Camera-type eye (tissue), 1 donor: ENCODE measurements around the gene TUSC2. TPM values are rescaled to one million over a fixed set of nuclear protein-coding genes. Genes with fewer than 3 reads are reported as not detected.

Experiments
- total RNA-seq: library from RNA; depleted of rRNA; stranded (reverse); fragments of >200 nt; gene quantifications from one replicate; pipeline ENCODE4 v1.2.3, GENCODE V29; 2014

TUSC2 gene
- total RNA-seq, result 31.8 TPM

GRCh38 chr3:50327943-50328691 is at the start of gene TUSC2:
TSS of gene TUSC2 (minus strand) at chr3:50328223. CDS start at chr3:50328099, 124 bp downstream.

GRCh38 chr3:50358911-50359759 is 31.1 kb upstream of the TUSC2 start, which contains the start of gene TMEM115:
TSS of gene TMEM115 (minus strand) at chr3:50359521. CDS start at chr3:50359063, 458 bp downstream.

GRCh38 chr3:50350527-50351322 is 22.7 kb upstream of the TUSC2 start, which contains the start of the genes CYB561D2 and NPRL2:
TSS of gene CYB561D2 (plus strand) at chr3:50350862. CDS start at chr3:50351434, 572 bp downstream.
TSS of gene NPRL2 (minus strand) at chr3:50350775. CDS start at chr3:50350652, 123 bp downstream.

GRCh38 chr3:50345586-50346234 is 17.7 kb upstream of the TUSC2 start, which contains the start of gene ZMYND10:
TSS of gene ZMYND10 (minus strand) at chr3:50345732. CDS start at chr3:50345579, 153 bp downstream.

GRCh38 chr3:50340448-50341329 is 12.7 kb upstream of the TUSC2 start, which contains the start of gene RASSF1:
TSS of gene RASSF1 (minus strand) at chr3:50340836. CDS start at chr3:50340805, 31 bp downstream.

GRCh38 chr3:50322386-50323091 is 5.5 kb downstream of the TUSC2 start, which contains the start of gene HYAL2:
TSS of gene HYAL2 (minus strand) at chr3:50322745. CDS start at chr3:50320489, 2,256 bp downstream.

GRCh38 chr3:50303013-50303815 is 24.8 kb downstream of the TUSC2 start, which contains the start of gene HYAL1:
TSS of gene HYAL1 (minus strand) at chr3:50303574. CDS start at chr3:50302956, 618 bp downstream.

GRCh38 chr3:50298836-50299637 is 29.0 kb downstream of the TUSC2 start, which contains the start of the genes HYAL3 and NAA80:
TSS of gene HYAL3 (minus strand) at chr3:50299405. CDS start at chr3:50295602, 3,803 bp downstream.
TSS of gene NAA80 (minus strand) at chr3:50299405. CDS start at chr3:50297463, 1,942 bp downstream.

GRCh38 chr3:50292159-50293078 is 35.6 kb downstream of the TUSC2 start, which contains the start of gene IFRD2:
TSS of gene IFRD2 (minus strand) at chr3:50292429. CDS start at chr3:50292274, 155 bp downstream.

GRCh38 chr3:50278880-50279224 is 49.2 kb downstream of the TUSC2 start, which contains the start of gene LSMEM2:
TSS of gene LSMEM2 (plus strand) at chr3:50279087. CDS start at chr3:50279114, 27 bp downstream.

Other genes with a start within 250 kb of the TUSC2 start
- gene RBM5, start 239.3 kb downstream of the TUSC2 start, total RNA-seq, result 451 TPM
- 60.7 TPM for gene SEMA3F, start 172.9 kb downstream of the TUSC2 start, total RNA-seq
- 66.7 TPM for gene GNAT1, start 136.6 kb downstream of the TUSC2 start, total RNA-seq
- 21.4 TPM for gene SLC38A3, start 123.0 kb downstream of the TUSC2 start, total RNA-seq
- 125 TPM for gene GNAI2, start 92.0 kb downstream of the TUSC2 start, total RNA-seq
- 107 TPM for gene SEMA3B, start 59.1 kb downstream of the TUSC2 start, total RNA-seq
- gene LSMEM2, start 49.1 kb downstream of the TUSC2 start, total RNA-seq, result 1.4 TPM
- gene IFRD2, start 35.8 kb downstream of the TUSC2 start, total RNA-seq, result 19.8 TPM
- 3.9 TPM for gene HYAL3, start 28.8 kb downstream of the TUSC2 start, total RNA-seq
- 5.5 TPM for gene NAA80, start 28.8 kb downstream of the TUSC2 start, total RNA-seq
- gene HYAL1, start 24.6 kb downstream of the TUSC2 start, total RNA-seq, result 1.1 TPM
- gene HYAL2, start 5.5 kb downstream of the TUSC2 start, total RNA-seq, result 71.0 TPM
- 37.6 TPM for gene RASSF1, start 12.6 kb upstream of the TUSC2 start, total RNA-seq
- 5.7 TPM for gene ZMYND10, start 17.5 kb upstream of the TUSC2 start, total RNA-seq
- gene NPRL2, start 22.6 kb upstream of the TUSC2 start, total RNA-seq, result 30.0 TPM
- 17.0 TPM for gene CYB561D2, start 22.6 kb upstream of the TUSC2 start, total RNA-seq
- gene TMEM115, start 31.3 kb upstream of the TUSC2 start, total RNA-seq, result 33.6 TPM
- 17.4 TPM for gene CACNA2D2, start 175.4 kb upstream of the TUSC2 start, total RNA-seq
- 22.7 TPM for gene C3orf18, start 239.5 kb upstream of the TUSC2 start, total RNA-seq
- gene HEMK1, start 241.3 kb upstream of the TUSC2 start, total RNA-seq, result 25.3 TPM